NT2/D1 (cell line): ENCODE results near the gene CCDC102B.

Experiments
- SUZ12 ChIP-seq: IDR thresholded peaks from 2 replicates; pipeline ENCODE4 v1.6.1; 2011; ENCODE audit not compliant: insufficient read length, insufficient read depth; ENCODE audit errors: extremely low read depth
- YY1 ChIP-seq: IDR thresholded peaks from 2 replicates; pipeline ENCODE4 v1.6.1; 2011; ENCODE audit not compliant: insufficient read length, insufficient read depth
- ZNF274 ChIP-seq: IDR thresholded peaks from 2 replicates; pipeline ENCODE4 v1.6.1; 2011; ENCODE audit warnings: mild to moderate bottlenecking, low read depth, low read length

GRCh38 chr18:68842951-68843350 lies 45.1 kb downstream of the CCDC102B start:
- TF ChIP-seq YY1, result no peak
- no peak for TF ChIP-seq ZNF274
- TF ChIP-seq SUZ12, result no peak
